C4-2B (cell line): ENCODE results near the gene COA8.

Experiments
- H3K27ac ChIP-seq: fragments of 450-650 bp; 2 replicates; pipeline ENCODE4 v1.5.1; 2017
- CTCF ChIP-seq: fragments of 450-650 bp; conservative IDR thresholded peaks from 2 replicates; pipeline ENCODE4 v1.5.1; 2017; ENCODE audit warnings: mild to moderate bottlenecking
- ZFX ChIP-seq: fragments of 450-650 bp; IDR thresholded peaks from 2 replicates; pipeline ENCODE4 v1.6.1; 2017

COA8 gene

DNA sequence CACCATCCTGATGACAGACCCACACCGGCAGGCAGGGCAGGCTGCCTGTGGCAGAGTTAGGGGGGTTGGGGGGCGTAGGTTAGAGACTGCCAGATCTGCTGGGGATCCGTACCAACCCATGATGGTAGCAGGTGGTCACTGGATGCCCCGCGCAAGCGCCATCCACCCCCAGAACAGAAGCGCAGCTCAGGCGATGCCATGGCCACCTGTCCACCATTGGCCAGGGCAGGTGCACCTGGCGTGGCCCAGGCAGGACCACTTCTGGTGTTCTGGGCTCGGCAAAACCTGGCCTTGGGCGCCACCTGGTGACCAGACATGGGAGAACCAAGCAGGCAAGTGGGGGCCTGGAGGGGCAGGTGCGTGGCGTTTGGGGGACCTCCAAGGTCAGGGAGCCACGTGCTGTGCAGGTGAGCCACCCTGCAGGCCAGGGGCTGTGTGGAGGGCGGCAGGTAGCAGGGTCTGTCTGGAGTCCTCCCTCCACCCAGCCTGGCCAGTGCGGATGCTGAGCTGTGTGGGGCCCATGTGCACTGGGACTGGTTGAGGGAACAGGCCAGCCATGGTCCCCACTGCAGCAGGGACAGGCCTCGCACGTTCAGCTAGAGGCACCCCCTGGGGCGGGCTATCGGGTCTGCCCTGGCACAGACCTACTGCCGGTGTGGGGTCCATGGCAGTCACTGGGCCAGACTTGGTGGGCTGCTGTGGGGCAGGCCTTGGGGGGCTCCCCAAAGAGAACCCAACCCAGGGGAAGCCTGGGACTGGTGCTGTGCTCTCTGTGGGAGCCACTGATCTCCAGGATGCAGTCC lies 15.9 kb upstream of the COA8 start:
- no peak overlapping the region for H3K27ac ChIP-seq
- TF ChIP-seq ZFX (no peak), CTCF (peak; percentile 92)

GRCh38 chr14:103547455-103547940 lies 15.3 kb upstream of the COA8 start:
- no peak for TF ChIP-seq ZFX
- no peak for TF ChIP-seq CTCF
- no peak overlapping the region for H3K27ac ChIP-seq

DNA sequence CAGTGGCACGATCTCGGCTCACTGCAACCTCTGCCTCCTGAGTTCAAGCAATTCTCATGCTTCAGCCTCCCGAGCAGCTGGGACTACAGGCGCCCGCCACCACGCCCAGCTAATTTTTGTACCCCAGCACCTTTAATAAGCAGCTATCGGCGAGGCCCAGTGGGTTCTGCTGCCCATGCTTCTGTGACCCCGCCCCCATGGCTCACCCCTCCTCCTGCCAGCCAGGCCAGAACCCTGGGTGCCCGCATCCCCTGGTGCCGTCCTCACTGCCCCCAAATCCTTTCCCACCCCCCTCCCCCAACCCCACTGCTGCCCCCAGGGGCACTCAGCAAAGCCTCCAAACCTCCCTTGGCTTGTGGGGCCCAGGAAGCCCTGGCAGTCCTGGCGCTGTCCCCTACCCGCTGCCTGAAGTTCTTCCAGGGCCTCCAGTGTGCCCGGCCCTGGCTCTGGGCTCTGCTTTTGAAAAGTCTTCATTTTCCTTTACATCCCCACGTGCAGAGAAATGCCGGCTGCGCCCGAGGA lies 14.8 kb upstream of the COA8 start:
- TF ChIP-seq CTCF (no peak), ZFX (no peak)
- H3K27ac ChIP-seq: no peak overlapping the region

DNA sequence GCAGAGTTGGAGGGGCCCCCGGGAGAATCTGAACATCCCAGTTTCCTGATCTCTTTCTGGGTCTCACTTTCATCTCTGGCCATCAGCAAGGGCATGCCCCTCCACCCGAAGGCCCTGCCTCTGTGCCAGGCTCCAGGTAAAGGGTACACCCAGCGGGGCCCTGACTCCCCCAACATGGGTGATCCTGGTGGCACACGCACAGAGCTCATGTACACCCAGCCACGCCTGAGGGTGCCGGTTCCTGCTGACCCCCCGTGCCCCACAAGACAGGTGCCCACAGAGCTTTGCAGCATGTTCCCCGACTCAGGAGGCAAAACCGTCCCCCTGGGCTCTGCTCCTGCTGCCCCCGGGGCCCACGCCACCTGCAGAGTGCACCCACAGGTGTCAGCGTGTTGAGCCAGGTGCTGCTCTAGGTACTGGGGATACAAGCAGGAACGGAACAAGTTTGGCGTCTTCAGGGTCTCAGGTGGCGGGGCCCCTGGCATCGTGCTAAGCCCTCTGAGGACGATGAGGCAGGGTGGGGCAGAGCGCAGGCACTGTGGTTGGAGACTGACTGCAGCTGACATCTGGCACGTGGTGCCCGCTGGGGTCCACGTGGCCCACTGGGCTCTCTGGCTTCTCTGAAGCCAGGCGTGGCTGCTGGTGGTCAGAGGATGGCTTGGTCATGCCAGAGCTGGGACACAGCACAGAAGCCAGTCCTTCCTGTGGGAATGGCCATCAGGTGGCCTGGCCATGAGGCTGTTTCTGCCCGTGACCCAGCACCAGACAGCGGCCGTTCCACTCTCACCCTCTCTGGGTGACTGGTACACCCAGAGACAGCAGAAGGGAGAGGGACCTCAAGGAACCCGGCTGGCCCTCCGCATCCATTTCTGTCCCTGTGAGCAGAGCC lies 14.1 kb upstream of the COA8 start:
- H3K27ac ChIP-seq: no peak overlapping the region

DNA sequence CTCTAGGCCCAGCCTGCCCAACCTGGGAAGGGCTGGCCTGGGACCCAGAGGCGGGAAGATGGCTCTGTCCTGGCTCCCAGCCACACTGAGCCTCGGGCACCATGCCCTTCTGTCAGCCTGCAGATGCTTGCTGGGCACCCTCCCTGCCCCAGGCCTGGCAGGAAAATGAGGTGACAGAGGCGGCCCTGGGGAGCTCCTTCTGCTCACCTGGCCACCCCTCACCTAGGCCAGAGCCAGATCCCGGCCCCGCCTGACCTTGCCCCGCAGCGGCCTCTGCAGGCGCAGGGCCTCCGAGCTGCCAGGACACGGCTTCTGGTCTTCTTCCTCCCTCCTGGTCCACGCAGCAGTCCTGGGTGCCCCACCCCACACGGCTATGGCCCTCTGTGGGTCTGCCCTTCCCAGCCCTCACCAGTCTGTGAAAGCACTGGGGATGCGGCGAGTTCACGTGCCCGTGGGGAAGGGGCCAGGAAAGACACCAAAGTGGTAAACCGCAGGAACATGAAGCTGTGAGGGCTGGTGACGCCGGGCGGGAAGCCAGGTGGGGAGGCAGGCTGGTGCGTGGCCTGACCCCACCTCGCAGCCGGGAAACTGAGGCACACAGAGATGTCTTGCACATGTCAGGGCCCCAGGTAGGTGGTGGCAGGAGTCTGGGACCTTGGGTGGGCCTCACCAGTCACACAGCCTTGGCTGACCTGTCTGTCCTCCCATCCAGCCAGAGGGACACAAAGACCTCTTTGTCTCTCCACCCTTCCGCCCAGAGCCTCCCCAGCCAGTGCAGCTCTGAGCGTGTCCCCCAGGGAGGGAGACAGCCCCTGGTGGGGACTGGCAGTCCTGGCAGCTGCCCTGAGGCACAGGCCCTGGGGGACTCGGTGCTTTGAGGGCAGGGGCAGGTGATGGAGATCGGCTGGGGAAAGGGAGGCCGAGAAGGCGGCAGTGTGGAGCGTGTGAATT lies 13.1 kb upstream of the COA8 start:
- H3K27ac ChIP-seq: no peak overlapping the region
- TF ChIP-seq ZFX: no peak
- TF ChIP-seq CTCF: no peak

More for the DNA sequence above, 14.1 kb upstream of the COA8 start:
- no peak for TF ChIP-seq CTCF
- no peak for TF ChIP-seq ZFX

DNA sequence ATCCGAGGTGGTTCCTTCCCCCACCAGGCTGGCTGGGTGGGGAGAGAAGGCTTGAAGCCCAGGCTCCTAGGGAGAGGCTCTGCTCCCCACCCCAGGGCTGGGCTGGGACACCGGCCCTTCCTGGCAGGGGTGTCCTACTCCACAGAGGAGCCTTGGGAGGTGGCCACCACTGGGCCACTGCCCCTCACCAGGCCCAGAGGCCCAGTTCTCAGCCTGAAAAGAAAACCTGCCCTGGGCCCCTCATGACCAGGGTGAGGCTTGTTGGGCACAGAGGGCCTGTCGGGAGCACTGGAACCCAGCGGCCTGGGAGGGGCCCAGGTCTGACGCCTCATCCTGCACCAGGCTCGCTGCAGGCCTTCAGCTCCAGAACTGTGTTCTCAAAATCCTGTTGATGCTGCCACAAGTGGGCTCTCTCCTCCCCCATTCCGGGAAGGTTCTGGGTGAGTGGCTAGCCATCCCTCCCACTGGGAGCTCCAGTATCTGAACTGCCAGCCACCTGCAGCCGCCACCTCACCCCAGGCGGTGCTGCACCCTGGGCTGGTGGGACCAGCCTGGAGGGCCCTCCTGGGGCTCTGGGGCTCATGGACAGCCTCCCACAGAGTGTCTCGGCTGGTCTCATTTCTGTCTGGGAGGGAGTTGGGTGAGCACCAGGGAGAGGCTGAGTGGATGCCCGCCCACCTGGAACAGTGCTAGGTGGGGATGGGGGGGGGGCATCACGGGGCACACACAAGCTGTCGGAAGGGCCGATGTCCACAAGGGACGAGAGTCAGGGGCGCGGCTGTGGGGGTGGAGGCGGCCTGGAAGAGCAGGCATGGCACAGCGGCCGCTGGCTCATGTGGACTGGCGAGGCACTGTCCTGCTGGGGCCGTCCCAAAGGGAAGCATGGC lies 12.1 kb upstream of the COA8 start:
- TF ChIP-seq ZFX (no peak), CTCF (no peak)

More for the DNA sequence above, 12.1 kb upstream of the COA8 start:
- H3K27ac ChIP-seq: no peak overlapping the region
